DOHH2 (cell line): Measurements from ENCODE around the gene GFRA1.

Source experiments
- H3F3A ChIP-seq: fragments of 200-600 bp; sonication (generic), shearing (Covaris generic); 2 replicates; pipeline ENCODE4 v1.6.0; 2016; ENCODE audit warnings: antibody characterized with exemption, mild to moderate bottlenecking; ENCODE audit not compliant: control insufficient read depth, insufficient read depth
- H3K27ac ChIP-seq: fragments of 200-600 bp; sonication (generic); 2 replicates; pipeline ENCODE4 v1.5.1; 2014; ENCODE audit warnings: low read depth, mild to moderate bottlenecking, low read length, moderate library complexity
- H3K27me3 ChIP-seq: fragments of 200-600 bp; sonication (generic); 2 replicates; pipeline ENCODE4 v1.6.1; 2014; ENCODE audit warnings: mild to moderate bottlenecking, low read length, mixed read lengths; ENCODE audit not compliant: control insufficient read depth
- H3K36me3 ChIP-seq: fragments of 200-600 bp; sonication (generic); 2 replicates; pipeline ENCODE4 v1.6.1; 2014; ENCODE audit warnings: mild to moderate bottlenecking, low read length, moderate library complexity, mixed read lengths; ENCODE audit not compliant: control insufficient read depth
- H3K4me1 ChIP-seq: fragments of 200-600 bp; sonication (generic); 2 replicates; pipeline ENCODE4 v1.6.1; 2014; ENCODE audit warnings: mild to moderate bottlenecking, low read length, mixed read lengths; ENCODE audit not compliant: control insufficient read depth
- H3K4me2 ChIP-seq: fragments of 200-600 bp; sonication (generic); 2 replicates; pipeline ENCODE4 v1.6.0; 2014; ENCODE audit warnings: mild to moderate bottlenecking, low read length, moderate library complexity
- H3K4me3 ChIP-seq: fragments of 200-600 bp; sonication (generic); 2 replicates; pipeline ENCODE4 v1.5.1; 2014; ENCODE audit warnings: mild to moderate bottlenecking, low read length, mixed read lengths
- H3K79me2 ChIP-seq: fragments of 200-600 bp; sonication (generic); 2 replicates; pipeline ENCODE4 v1.6.1; 2014; ENCODE audit warnings: mild to moderate bottlenecking, low read length, mixed read lengths; ENCODE audit not compliant: control insufficient read depth
- H3K9me2 ChIP-seq: fragments of 200-600 bp; sonication (generic); replicated peaks from 2 replicates; pipeline ENCODE4 v1.6.1; 2014; ENCODE audit warnings: mild to moderate bottlenecking, low read length, mixed read lengths; ENCODE audit not compliant: control insufficient read depth
- H3K9me3 ChIP-seq: fragments of 200-600 bp; sonication (generic); 2 replicates; pipeline ENCODE4 v1.6.1; 2014; ENCODE audit warnings: antibody characterized with exemption, low read length, mixed read lengths; ENCODE audit not compliant: control insufficient read depth, insufficient read depth
- H4K20me1 ChIP-seq: fragments of 200-600 bp; sonication (generic); 2 replicates; pipeline ENCODE4 v1.6.0; 2014; ENCODE audit warnings: low read depth, mild to moderate bottlenecking, antibody characterized with exemption, low read length, moderate library complexity; ENCODE audit not compliant: control insufficient read depth, insufficient read depth
- CTCF ChIP-seq: fragments of 200-600 bp; sonication (generic); IDR thresholded peaks from one replicate; pipeline ENCODE4 v1.5.1; 2014; ENCODE audit warnings: antibody characterized with exemption, mild to moderate bottlenecking, low read depth, low read length; ENCODE audit not compliant: poor library complexity, severe bottlenecking
- EZH2phosphoT487 ChIP-seq: fragments of 200-600 bp; sonication (generic); IDR thresholded peaks from 2 replicates; pipeline ENCODE4 v1.6.1; 2017; ENCODE audit warnings: borderline replicate concordance, mild to moderate bottlenecking, antibody characterized with exemption, low read length, moderate library complexity, mixed read lengths

Gene GFRA1

DNA sequence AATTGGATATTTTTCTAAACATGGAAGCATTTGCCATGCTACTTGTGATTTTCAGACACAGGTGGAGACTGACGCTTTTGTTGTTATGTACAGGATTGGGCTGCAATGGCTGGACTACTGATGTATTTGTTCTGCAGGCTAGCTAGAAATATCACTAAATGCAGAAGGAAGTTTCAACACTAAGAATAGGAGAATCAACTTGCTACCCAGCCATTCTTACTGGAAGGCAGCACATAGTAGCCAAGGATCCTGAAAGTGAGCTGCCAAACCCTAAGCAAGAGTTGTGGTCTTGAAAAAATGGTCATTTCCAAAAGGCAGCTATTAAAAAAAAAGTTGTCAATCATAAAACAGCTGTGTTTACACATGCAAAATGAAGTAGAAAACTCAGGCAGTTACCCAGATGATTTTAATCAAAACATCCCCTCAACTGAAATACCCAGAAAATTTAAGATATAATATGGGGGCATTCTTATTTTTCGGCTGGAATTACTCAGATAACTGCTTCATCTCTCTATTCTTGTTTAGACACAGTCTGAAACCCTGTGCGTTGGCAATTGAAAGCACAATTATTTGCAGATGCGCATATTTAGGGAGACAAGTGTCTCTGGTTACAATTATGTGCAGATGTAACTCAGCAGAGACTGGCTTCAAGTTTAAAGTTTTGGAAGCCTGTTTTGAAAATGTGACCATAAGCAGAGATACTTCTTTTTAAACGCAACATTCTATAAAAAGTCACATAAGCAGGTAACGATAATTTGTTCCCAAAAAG lies 31.2 kb downstream of the GFRA1 start:
- no peaks in the 10 kb centered on the region for H3K9me2 ChIP-seq
- no peaks in the 10 kb centered on the region for H3K27me3 ChIP-seq
- H3F3A ChIP-seq: no peaks in the 10 kb centered on the region
- H3K4me2 ChIP-seq: no peak overlapping the region
- H3K27ac ChIP-seq: no peak overlapping the region
- H3K4me1 ChIP-seq: no peaks in the 10 kb centered on the region
- H3K4me3 ChIP-seq: no peak overlapping the region
- H3K36me3 ChIP-seq: no peaks in the 10 kb centered on the region
- no peaks in the 10 kb centered on the region for H4K20me1 ChIP-seq
- H3K9me3 ChIP-seq: no peaks in the 10 kb centered on the region
- TF ChIP-seq CTCF (no peak), EZH2phosphoT487 (no peak)
- H3K79me2 ChIP-seq: no peaks in the 10 kb centered on the region

- Histone ChIP-seq H3K27ac (no peak overlapping the region), H3K4me1 (no peaks in the 10 kb centered on the region), H3F3A (no peaks in the 10 kb centered on the region), H3K9me2 (no peaks in the 10 kb centered on the region), H3K9me3 (no peaks in the 10 kb centered on the region), H3K27me3 (no peaks in the 10 kb centered on the region), H3K36me3 (no peaks in the 10 kb centered on the region), H3K4me2 (no peak overlapping the region), H4K20me1 (no peaks in the 10 kb centered on the region), H3K4me3 (no peak overlapping the region), H3K79me2 (no peaks in the 10 kb centered on the region)
- TF ChIP-seq CTCF (no peak), EZH2phosphoT487 (no peak)
These were observed 31.9 kb downstream of the GFRA1 start for GRCh38 chr10:116241085-116241484.

GRCh38 chr10:116240157-116240950 lies 32.7 kb downstream of the GFRA1 start:
- Histone ChIP-seq H3K79me2 (no peaks in the 10 kb centered on the region), H3K4me1 (no peaks in the 10 kb centered on the region), H3F3A (no peaks in the 10 kb centered on the region), H3K27ac (no peak overlapping the region), H3K4me3 (no peak overlapping the region), H3K9me3 (no peaks in the 10 kb centered on the region), H3K27me3 (no peaks in the 10 kb centered on the region), H3K36me3 (no peaks in the 10 kb centered on the region), H3K9me2 (no peaks in the 10 kb centered on the region), H4K20me1 (no peaks in the 10 kb centered on the region), H3K4me2 (no peak overlapping the region)
- TF ChIP-seq EZH2phosphoT487 (no peak), CTCF (no peak)
